Ectodermal cell (in vitro differentiated cells): ENCODE results near the gene SFMBT1.

Experiments
- H3K27ac ChIP-seq: 2 replicates; pipeline ENCODE4 v1.7.0; 2013; ENCODE audit warnings: mild to moderate bottlenecking, low read depth, low read length; ENCODE audit not compliant: insufficient read depth, poor library complexity, severe bottlenecking
- H3K27me3 ChIP-seq: 2 replicates; pipeline ENCODE4 v1.7.0; 2013; ENCODE audit warnings: mild to moderate bottlenecking, low read length; ENCODE audit not compliant: insufficient read depth, control insufficient read depth, poor library complexity, severe bottlenecking
- H3K36me3 ChIP-seq: one replicate; pipeline ENCODE4 v1.7.0; 2013; ENCODE audit warnings: low read length; ENCODE audit not compliant: control insufficient read depth, insufficient read depth
- H3K4me1 ChIP-seq: one replicate; pipeline ENCODE4 v1.7.0; 2013; ENCODE audit warnings: low read length; ENCODE audit not compliant: control insufficient read depth, insufficient read depth
- H3K4me3 ChIP-seq: 2 replicates; pipeline ENCODE4 v1.7.0; 2013; ENCODE audit warnings: low read depth, low read length, control low read depth; ENCODE audit not compliant: insufficient read depth
- H3K9me3 ChIP-seq: 2 replicates; pipeline ENCODE4 v1.7.0; 2013; ENCODE audit warnings: mild to moderate bottlenecking, low read length, moderate library complexity; ENCODE audit not compliant: control insufficient read depth
- WGBS, 2 experiments: methylation state at CpG; one replicate each; pipeline ENCODE4 v1.1.7; 2013; ENCODE audit warnings: missing lambda C conversion rate in 2 of 2; 5-methylcytosine and 5-hydroxymethylcytosine counted together

Gene SFMBT1

DNA sequence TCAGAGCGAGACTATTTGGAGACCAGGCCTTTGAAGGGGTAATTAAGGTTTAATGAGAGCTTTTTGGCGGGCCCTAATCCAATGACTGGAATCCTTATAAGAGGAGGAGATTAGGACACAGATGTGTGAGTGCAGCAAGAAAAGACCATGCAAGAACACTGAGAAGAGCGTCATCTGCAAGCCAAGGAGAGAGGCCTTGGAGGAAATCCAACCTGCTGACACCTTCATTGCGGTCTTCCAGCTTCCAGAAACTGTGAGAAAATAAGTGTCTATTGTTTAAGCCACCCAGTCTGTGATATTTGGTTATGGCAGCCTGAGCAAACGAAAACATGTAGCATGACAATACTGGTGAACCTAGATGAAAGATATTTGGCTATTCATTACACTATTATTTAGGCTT, 188.0 kb downstream of the SFMBT1 start:
- Histone ChIP-seq H3K4me3 (no peak overlapping the region), H3K36me3 (no peaks in the 10 kb centered on the region), H3K9me3 (no peaks in the 10 kb centered on the region), H3K4me1 (peaks cover 5% of the 10 kb centered on the region), H3K27me3 (no peaks in the 10 kb centered on the region), H3K27ac (no peak overlapping the region)
- 96 to 97% methylated on average over 4 to 5 of the region's 5 CpGs for WGBS, 2 experiments

DNA sequence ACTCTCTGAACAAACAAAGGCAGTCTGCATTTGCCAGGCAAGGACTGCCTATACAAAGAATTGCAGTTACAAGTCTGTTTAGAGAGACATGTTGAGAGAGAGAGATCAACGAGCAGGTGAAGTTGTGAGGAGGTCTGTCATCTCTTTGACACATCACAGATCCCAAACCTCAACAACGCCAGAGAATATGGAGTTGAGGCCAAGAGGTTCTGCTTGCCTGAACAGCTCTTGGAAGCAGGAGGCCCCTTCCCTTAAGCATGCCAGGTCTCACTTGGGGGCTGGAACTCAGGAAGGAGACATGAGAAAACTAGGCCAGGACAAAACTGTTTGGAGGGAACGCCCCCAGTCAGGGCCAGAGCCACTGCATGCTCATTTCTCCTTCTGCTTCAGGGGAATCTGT, 188.7 kb downstream of the SFMBT1 start:
- WGBS, 2 experiments, result 90 to 94% methylated on average over 3 of the region's 3 CpGs
- peaks cover 5% of the 10 kb centered on the region for H3K4me1 ChIP-seq

DNA sequence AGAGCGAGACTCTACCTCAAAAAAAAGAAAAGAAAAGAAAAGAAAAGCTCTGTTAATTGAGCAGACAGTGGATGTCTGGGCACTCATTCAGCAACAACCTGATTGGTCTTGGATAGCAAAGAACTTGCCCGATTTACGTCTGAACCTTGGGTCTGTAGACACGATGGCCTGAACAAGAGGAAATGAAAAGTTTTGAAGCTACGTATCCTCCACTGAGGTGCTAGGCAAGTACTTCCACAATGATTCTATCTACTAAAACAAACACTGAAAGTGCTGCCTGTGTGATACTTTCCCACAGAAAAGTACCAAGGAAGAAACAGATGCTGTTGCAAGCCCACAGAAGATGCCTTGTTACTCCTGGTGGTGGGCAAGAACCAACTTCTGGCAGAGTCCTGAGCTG, 189.2 kb downstream of the SFMBT1 start:
- Histone ChIP-seq H3K4me1 (peaks cover 5% of the 10 kb centered on the region), H3K27me3 (no peaks in the 10 kb centered on the region), H3K36me3 (no peaks in the 10 kb centered on the region), H3K4me3 (no peak overlapping the region), H3K9me3 (no peaks in the 10 kb centered on the region), H3K27ac (no peak overlapping the region)
- WGBS, 2 experiments, result 91 to 94% methylated on average over 5 of the region's 5 CpGs

More for the DNA sequence above, 188.7 kb downstream of the SFMBT1 start:
- H3K27me3 ChIP-seq, result no peaks in the 10 kb centered on the region
- no peaks in the 10 kb centered on the region for H3K36me3 ChIP-seq
- H3K9me3 ChIP-seq, result no peaks in the 10 kb centered on the region
- H3K27ac ChIP-seq, result no peak overlapping the region
- H3K4me3 ChIP-seq, result no peak overlapping the region

DNA sequence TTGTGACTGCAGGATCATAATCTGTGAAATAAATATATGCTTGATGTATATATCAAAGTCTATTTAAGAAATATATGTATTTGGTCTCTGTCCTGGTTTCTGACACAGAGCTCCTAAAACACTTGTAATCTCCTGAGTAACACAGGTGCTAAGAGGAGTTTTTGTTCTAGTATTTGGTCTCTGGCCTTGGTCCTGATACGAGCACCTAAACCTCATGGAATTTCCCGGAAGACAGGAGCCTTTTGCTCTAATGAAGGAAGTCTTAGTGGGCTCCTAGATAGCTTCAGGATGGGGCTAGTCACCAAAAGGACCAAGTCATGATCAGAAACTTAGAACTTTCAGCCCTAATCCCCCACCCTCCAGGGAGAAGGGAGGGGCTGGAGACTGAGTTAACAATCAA, 191.9 kb downstream of the SFMBT1 start:
- peaks cover 5% of the 10 kb centered on the region for H3K36me3 ChIP-seq

More for the DNA sequence above, 191.9 kb downstream of the SFMBT1 start:
- Histone ChIP-seq H3K9me3 (no peaks in the 10 kb centered on the region), H3K27me3 (no peaks in the 10 kb centered on the region), H3K27ac (no peak overlapping the region), H3K4me1 (no peaks in the 10 kb centered on the region), H3K4me3 (no peak overlapping the region)
- 92 to 100% methylated on average over 2 of the region's 2 CpGs for WGBS, 2 experiments
